Astrocyte (in vitro differentiated cells and primary cell): Measurements from ENCODE around the gene ERMP1. TPM values are rescaled to one million over a fixed set of nuclear protein-coding genes. Genes with fewer than 3 reads are reported as not detected.

ENCODE experiments used
- DNase-seq: peaks from one replicate; pipeline ENCODE4 v3.0.0-alpha.2; 2010; ENCODE audit warnings: low read depth
- FAIRE-seq: peaks from 2 replicates; lab custom pipeline; 2011; peaks lifted over from hg19 to GRCh38; lab: Jason Lieb, UNC
- H2AFZ ChIP-seq: 2 replicates; pipeline ENCODE4 v1.6.0; 2012; ENCODE audit warnings: low read depth, low read length, inconsistent platforms
- H3K27ac ChIP-seq: 2 replicates; pipeline ENCODE4 v1.5.1; 2011; ENCODE audit warnings: low read depth, low read length, inconsistent platforms
- H3K27me3 ChIP-seq: 2 replicates; pipeline ENCODE4 v1.6.0; 2011; ENCODE audit warnings: low read length, inconsistent platforms; ENCODE audit not compliant: insufficient read depth
- H3K36me3 ChIP-seq: 2 replicates; pipeline ENCODE4 v1.5.1; 2011; ENCODE audit warnings: low read length, inconsistent platforms; ENCODE audit not compliant: insufficient read depth
- H3K4me1 ChIP-seq: 2 replicates; pipeline ENCODE4 v1.5.1; 2011; ENCODE audit warnings: low read length, inconsistent platforms; ENCODE audit not compliant: insufficient read depth
- H3K4me2 ChIP-seq: 2 replicates; pipeline ENCODE4 v1.6.0; 2012; ENCODE audit warnings: low read length, inconsistent platforms
- H3K4me3 ChIP-seq: 2 replicates; pipeline ENCODE4 v1.5.1; 2011; ENCODE audit warnings: low read depth, mild to moderate bottlenecking, low read length, inconsistent platforms; ENCODE audit not compliant: insufficient read depth
- H3K79me2 ChIP-seq: 2 replicates; pipeline ENCODE4 v1.6.0; 2012; ENCODE audit warnings: mild to moderate bottlenecking, low read length, inconsistent platforms; ENCODE audit not compliant: insufficient read depth
- H3K9ac ChIP-seq: 2 replicates; pipeline ENCODE4 v1.6.0; 2012; ENCODE audit warnings: mild to moderate bottlenecking, low read length, inconsistent platforms
- H3K9me3 ChIP-seq: 2 replicates; pipeline ENCODE4 v1.5.1; 2012; ENCODE audit warnings: low read depth, mild to moderate bottlenecking, low read length, inconsistent platforms; ENCODE audit not compliant: insufficient read depth
- H4K20me1 ChIP-seq: 2 replicates; pipeline ENCODE4 v1.6.0; 2012; ENCODE audit warnings: low read length, inconsistent platforms; ENCODE audit not compliant: insufficient read depth
- H3K27ac Mint-ChIP-seq: one replicate; pipeline ENCODE4 v1.8.0; 2021; ENCODE audit warnings: mild to moderate bottlenecking, mixed read lengths; ENCODE audit not compliant: unreplicated experiment
- H3K27me3 Mint-ChIP-seq: one replicate; pipeline ENCODE4 v1.8.0; 2021; ENCODE audit warnings: low read depth, mixed read lengths; ENCODE audit not compliant: unreplicated experiment
- H3K36me3 Mint-ChIP-seq: one replicate; pipeline ENCODE4 v1.8.0; 2021; ENCODE audit warnings: low read depth, mixed read lengths; ENCODE audit not compliant: unreplicated experiment
- H3K4me1 Mint-ChIP-seq: one replicate; pipeline ENCODE4 v1.8.0; 2021; ENCODE audit warnings: low read depth, mixed read lengths; ENCODE audit not compliant: unreplicated experiment
- H3K4me3 Mint-ChIP-seq: one replicate; pipeline ENCODE4 v1.8.0; 2021; ENCODE audit warnings: mild to moderate bottlenecking, moderate library complexity, mixed read lengths; ENCODE audit not compliant: unreplicated experiment
- H3K9me3 Mint-ChIP-seq: one replicate; pipeline ENCODE4 v1.8.0; 2021; ENCODE audit warnings: mild to moderate bottlenecking, mixed read lengths; ENCODE audit not compliant: unreplicated experiment
- EZH2 ChIP-seq: IDR thresholded peaks from 2 replicates; pipeline ENCODE4 v1.6.1; 2012; ENCODE audit warnings: mild to moderate bottlenecking, low read length, inconsistent platforms; ENCODE audit not compliant: insufficient read depth
- total RNA-seq: library from RNA; stranded (reverse); gene quantifications from 2 replicates; pipeline ENCODE4 v1.2.1, GENCODE V29; 2021
- TF ChIP-seq, protein P1 (sequence below): IDR thresholded peaks from 2 replicates; pipeline ENCODE4 v1.5.1; 2011; ENCODE audit warnings: low read depth, mild to moderate bottlenecking, inconsistent platforms, low read length, moderate library complexity; ENCODE audit not compliant: insufficient read depth

Gene ERMP1
- total RNA-seq, 1 donor from 2014 or later: 8.8 TPM

DNA sequence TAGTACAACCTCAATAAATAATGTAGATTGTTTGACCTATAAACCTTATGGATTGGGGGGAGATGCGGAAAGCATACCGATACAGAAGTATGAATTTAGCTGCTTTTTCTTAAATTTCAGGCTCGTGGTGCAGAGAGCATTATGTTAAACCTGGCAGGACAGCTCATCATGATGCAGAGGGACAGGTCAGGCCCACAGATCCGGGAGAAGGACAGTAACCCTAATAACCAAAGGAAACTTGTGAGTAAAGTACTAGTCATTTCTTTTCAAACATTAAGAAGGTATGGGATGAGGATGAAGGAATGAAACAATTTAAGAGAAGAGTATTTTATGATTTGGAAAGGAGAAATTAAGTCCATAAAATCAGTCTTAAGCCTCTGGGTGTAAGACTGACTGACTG, 70.5 kb downstream of the ERMP1 start:
- Mint-ChIP-seq H3K27ac (no peak overlapping the region), H3K27me3 (no peaks in the 10 kb centered on the region), H3K4me3 (no peak overlapping the region), H3K4me1 (no peaks in the 10 kb centered on the region), H3K9me3 (no peaks in the 10 kb centered on the region), H3K36me3 (peaks cover 24% of the 10 kb centered on the region)
- Histone ChIP-seq H3K27me3 (no peaks in the 10 kb centered on the region), H2AFZ (no peak overlapping the region), H3K36me3 (peaks cover 42% of the 10 kb centered on the region), H3K9ac (no peak overlapping the region), H3K4me3 (no peak overlapping the region), H3K4me1 (no peaks in the 10 kb centered on the region), H3K9me3 (no peaks in the 10 kb centered on the region), H3K4me2 (peak overlapping the region; percentile 18), H3K27ac (no peak overlapping the region), H3K79me2 (no peaks in the 10 kb centered on the region), H4K20me1 (no peaks in the 10 kb centered on the region)
- DNase-seq (no peak), FAIRE-seq (no peak)
- TF ChIP-seq EZH2: no peak
- TF ChIP-seq, protein P1, sequence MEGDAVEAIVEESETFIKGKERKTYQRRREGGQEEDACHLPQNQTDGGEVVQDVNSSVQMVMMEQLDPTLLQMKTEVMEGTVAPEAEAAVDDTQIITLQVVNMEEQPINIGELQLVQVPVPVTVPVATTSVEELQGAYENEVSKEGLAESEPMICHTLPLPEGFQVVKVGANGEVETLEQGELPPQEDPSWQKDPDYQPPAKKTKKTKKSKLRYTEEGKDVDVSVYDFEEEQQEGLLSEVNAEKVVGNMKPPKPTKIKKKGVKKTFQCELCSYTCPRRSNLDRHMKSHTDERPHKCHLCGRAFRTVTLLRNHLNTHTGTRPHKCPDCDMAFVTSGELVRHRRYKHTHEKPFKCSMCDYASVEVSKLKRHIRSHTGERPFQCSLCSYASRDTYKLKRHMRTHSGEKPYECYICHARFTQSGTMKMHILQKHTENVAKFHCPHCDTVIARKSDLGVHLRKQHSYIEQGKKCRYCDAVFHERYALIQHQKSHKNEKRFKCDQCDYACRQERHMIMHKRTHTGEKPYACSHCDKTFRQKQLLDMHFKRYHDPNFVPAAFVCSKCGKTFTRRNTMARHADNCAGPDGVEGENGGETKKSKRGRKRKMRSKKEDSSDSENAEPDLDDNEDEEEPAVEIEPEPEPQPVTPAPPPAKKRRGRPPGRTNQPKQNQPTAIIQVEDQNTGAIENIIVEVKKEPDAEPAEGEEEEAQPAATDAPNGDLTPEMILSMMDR: no peak

- Histone ChIP-seq H3K27ac (no peak overlapping the region), H4K20me1 (no peaks in the 10 kb centered on the region), H3K4me2 (no peak overlapping the region), H3K9me3 (no peaks in the 10 kb centered on the region), H3K27me3 (no peaks in the 10 kb centered on the region), H3K4me3 (no peak overlapping the region), H2AFZ (no peak overlapping the region), H3K79me2 (no peaks in the 10 kb centered on the region), H3K9ac (no peak overlapping the region), H3K36me3 (peaks cover 35% of the 10 kb centered on the region), H3K4me1 (no peaks in the 10 kb centered on the region)
- no peak overlapping the region for H3K27ac Mint-ChIP-seq
- peaks cover 4% of the 10 kb centered on the region for H3K4me1 Mint-ChIP-seq
- H3K36me3 Mint-ChIP-seq: peaks cover 16% of the 10 kb centered on the region
- TF ChIP-seq, protein P1: no peak
- no peak for TF ChIP-seq EZH2
- no peak overlapping the region for H3K4me3 Mint-ChIP-seq
- DNase-seq (no peak), FAIRE-seq (no peak)
- no peaks in the 10 kb centered on the region for H3K27me3 Mint-ChIP-seq
- H3K9me3 Mint-ChIP-seq: no peaks in the 10 kb centered on the region
Measured at GRCh38 chr9:5760338-5760737, 72.6 kb downstream of the ERMP1 start.

GRCh38 chr9:5756633-5757032, 76.3 kb downstream of the ERMP1 start:
- no peak overlapping the region for H3K9ac ChIP-seq
- peaks cover 16% of the 10 kb centered on the region for H3K36me3 Mint-ChIP-seq
- no peak overlapping the region for H2AFZ ChIP-seq
- peaks cover 4% of the 10 kb centered on the region for H3K4me1 Mint-ChIP-seq
- H3K27ac Mint-ChIP-seq: no peak overlapping the region
- no peaks in the 10 kb centered on the region for H3K9me3 Mint-ChIP-seq
- no peak for TF ChIP-seq EZH2
- TF ChIP-seq, protein P1: no peak
- H3K79me2 ChIP-seq: no peaks in the 10 kb centered on the region
- H3K4me3 ChIP-seq: no peak overlapping the region
- no peaks in the 10 kb centered on the region for H3K27me3 Mint-ChIP-seq
- H3K4me3 Mint-ChIP-seq: no peak overlapping the region
- FAIRE-seq (no peak), DNase-seq (no peak)
- no peaks in the 10 kb centered on the region for H3K9me3 ChIP-seq
- H3K27me3 ChIP-seq: no peaks in the 10 kb centered on the region
- no peaks in the 10 kb centered on the region for H4K20me1 ChIP-seq
- H3K36me3 ChIP-seq: peaks cover 16% of the 10 kb centered on the region
- no peak overlapping the region for H3K27ac ChIP-seq
- no peaks in the 10 kb centered on the region for H3K4me1 ChIP-seq
- H3K4me2 ChIP-seq: no peak overlapping the region
